GM06990 (cell line): Measurements from ENCODE around the gene PRRC2B.
"Not testable (repeated sequence)": the region's sequence is repeated elsewhere in the genome, so short reads cannot be mapped to it uniquely, and the experiment has no call there.

Source experiments
- DNase-seq: peaks from one replicate; pipeline ENCODE4 v3.0.0-alpha.2; 2011; ENCODE audit not compliant: insufficient read length; ENCODE audit errors: extremely low read depth
- H3K27me3 ChIP-seq: replicated peaks from 2 replicates; pipeline ENCODE4 v1.6.0; 2011; ENCODE audit warnings: low read length; ENCODE audit not compliant: control insufficient read depth, insufficient read depth
- H3K36me3 ChIP-seq: 2 replicates; pipeline ENCODE4 v1.5.1; 2011; ENCODE audit warnings: low read length; ENCODE audit not compliant: control insufficient read depth, insufficient read depth
- H3K4me3 ChIP-seq: replicated peaks from 2 replicates; pipeline ENCODE4 v1.5.1; 2011; ENCODE audit warnings: low read depth, mild to moderate bottlenecking, control low read depth, low read length
- TF ChIP-seq, protein P1 (sequence below): IDR thresholded peaks from 2 replicates; pipeline ENCODE4 v1.5.1; 2011; ENCODE audit warnings: low read length, control low read depth, mild to moderate bottlenecking, inconsistent platforms; ENCODE audit not compliant: insufficient read depth, poor library complexity, severe bottlenecking

The PRRC2B gene

DNA sequence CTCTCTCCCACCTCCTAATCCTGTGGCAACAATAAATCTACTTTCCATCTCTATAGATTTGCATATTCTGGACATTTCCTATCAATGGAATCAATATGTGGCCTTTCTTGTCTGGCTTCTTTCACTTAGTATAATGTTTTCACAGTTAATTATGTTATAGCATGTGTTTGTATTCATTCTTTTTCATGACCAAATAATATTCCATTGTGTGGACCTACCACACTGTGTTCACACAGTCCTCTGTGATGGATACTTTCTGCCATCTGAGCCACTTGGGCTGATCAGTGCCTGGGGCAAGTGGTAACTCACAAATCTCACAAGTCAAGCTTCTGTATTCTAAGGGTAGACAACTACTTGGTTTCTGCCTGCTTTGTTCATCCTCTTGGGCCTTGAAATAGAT lies 60.1 kb downstream of the PRRC2B start:
- TF ChIP-seq, protein P1, sequence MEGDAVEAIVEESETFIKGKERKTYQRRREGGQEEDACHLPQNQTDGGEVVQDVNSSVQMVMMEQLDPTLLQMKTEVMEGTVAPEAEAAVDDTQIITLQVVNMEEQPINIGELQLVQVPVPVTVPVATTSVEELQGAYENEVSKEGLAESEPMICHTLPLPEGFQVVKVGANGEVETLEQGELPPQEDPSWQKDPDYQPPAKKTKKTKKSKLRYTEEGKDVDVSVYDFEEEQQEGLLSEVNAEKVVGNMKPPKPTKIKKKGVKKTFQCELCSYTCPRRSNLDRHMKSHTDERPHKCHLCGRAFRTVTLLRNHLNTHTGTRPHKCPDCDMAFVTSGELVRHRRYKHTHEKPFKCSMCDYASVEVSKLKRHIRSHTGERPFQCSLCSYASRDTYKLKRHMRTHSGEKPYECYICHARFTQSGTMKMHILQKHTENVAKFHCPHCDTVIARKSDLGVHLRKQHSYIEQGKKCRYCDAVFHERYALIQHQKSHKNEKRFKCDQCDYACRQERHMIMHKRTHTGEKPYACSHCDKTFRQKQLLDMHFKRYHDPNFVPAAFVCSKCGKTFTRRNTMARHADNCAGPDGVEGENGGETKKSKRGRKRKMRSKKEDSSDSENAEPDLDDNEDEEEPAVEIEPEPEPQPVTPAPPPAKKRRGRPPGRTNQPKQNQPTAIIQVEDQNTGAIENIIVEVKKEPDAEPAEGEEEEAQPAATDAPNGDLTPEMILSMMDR, result no peak
- peaks cover 20% of the 10 kb centered on the region for H3K36me3 ChIP-seq
- DNase-seq, result no peak
- H3K4me3 ChIP-seq, result no peak overlapping the region
- no peaks in the 10 kb centered on the region for H3K27me3 ChIP-seq

DNA sequence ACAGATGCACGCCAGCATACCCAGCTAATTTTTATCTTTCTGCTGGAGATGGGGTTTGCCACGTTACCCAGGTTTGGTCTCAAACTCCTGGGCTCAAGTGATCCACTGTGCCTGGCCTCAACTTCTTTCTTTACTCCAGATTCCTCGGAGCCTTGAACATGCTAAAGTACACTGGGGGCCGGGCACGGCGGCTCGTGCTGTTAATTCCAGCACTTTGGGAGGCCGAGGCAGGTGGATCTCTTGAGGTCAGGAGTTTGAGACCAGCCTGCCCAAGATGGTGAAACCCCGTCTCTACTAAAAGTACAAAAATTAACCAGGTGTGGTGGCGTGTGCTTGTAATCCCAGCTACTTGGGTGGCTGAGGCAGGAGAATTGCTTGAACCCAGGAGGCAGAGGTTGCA lies 61.8 kb downstream of the PRRC2B start:
- H3K36me3 ChIP-seq, result peaks cover 24% of the 10 kb centered on the region
- not testable (repeated sequence) for DNase-seq, H3K4me3 ChIP-seq, H3K27me3 ChIP-seq

GRCh38 chr9:131457746-131458145 lies 63.9 kb downstream of the PRRC2B start:
- TF ChIP-seq, protein P1, result no peak
- no peak for DNase-seq
- H3K4me3 ChIP-seq, result no peak overlapping the region
- H3K27me3 ChIP-seq, result no peaks in the 10 kb centered on the region
- H3K36me3 ChIP-seq, result peaks cover 32% of the 10 kb centered on the region

DNA sequence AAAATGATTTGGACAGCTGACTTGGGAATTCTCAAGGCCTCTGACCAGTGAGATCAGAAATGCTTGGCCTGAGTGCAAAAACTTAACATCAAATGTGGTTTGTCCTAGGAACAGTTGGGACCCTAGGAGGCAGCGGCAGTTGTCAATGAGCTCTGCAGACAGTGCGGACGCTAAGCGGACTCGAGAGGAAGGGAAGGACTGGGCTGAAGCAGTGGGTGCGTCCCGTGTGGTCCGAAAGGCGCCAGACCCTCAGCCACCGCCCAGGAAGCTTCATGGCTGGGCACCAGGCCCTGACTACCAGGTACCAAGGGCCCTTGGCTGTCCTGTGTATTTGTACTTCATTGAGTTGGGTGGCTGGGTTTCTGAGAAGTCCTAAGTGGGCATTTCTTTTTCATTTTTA lies 65.2 kb downstream of the PRRC2B start:
- H3K36me3 ChIP-seq, result peaks cover 32% of the 10 kb centered on the region
- no peak for DNase-seq
- no peaks in the 10 kb centered on the region for H3K27me3 ChIP-seq
- TF ChIP-seq, protein P1, result no peak
- H3K4me3 ChIP-seq, result no peak overlapping the region

DNA sequence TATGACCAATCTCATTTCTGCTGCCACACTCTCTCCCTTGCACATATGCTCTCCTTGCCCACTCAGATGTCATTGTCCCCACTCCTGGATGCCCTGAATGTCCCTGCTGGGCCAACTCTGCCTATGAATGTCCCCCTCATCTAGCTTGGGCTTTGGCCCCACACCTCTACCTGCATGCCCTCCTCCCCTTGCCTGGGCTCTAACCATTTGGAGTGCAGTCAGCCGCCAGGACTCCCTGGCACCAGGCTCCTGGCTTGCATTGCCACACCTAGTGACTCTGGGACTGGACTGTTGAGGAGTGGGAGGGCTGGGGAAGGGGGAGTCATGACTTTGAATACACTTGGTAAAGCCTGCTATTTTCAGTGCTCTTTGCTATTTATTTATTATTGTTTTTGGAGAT lies 67.3 kb downstream of the PRRC2B start:
- H3K36me3 ChIP-seq, result peaks cover 42% of the 10 kb centered on the region
- H3K4me3 ChIP-seq, result no peak overlapping the region
- H3K27me3 ChIP-seq, result no peaks in the 10 kb centered on the region
- DNase-seq, result no peak
- TF ChIP-seq, protein P1, result no peak

DNA sequence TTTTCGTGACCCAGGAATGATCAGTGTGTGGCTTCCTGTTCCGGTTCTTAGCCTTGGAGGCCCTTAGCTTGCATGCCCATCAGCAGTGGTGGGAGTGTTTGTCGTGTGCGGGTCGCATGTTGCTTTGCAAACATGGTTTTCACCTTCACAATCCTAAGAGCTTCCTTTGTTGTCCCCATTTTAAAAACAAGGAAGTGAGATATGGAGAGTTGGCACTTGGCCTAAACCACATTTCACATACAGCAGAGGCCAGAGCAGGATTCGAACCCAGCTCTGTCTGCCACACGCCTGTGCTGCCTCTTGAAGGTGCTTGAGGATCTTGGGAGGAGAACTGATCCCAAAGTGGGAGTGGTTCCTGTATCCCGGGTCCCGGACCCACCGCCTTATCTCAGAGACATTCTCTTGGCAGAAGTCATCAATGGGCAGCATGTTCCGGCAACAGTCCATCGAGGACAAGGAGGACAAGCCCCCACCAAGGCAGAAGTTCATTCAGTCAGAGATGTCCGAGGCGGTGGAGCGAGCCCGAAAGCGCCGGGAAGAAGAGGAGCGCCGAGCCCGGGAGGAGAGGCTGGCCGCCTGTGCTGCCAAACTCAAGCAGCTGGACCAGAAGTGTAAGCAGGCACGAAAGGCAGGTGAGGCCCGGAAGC lies 70.6 kb downstream of the PRRC2B start:
- DNase-seq, result no peak
- Histone ChIP-seq H3K27me3 (no peaks in the 10 kb centered on the region), H3K36me3 (peaks cover 44% of the 10 kb centered on the region), H3K4me3 (no peak overlapping the region)
- TF ChIP-seq, protein P1, result no peak
